HTR-8/SVneo (cell line): ENCODE measurements around the gene AGAP6.
"Not testable (repeated sequence)": the region's sequence is repeated elsewhere in the genome, so short reads cannot be mapped to it uniquely, and the experiment has no call there.

ENCODE experiments used
- DNase-seq: peaks from one replicate; pipeline ENCODE4 v3.0.0; 2011; ENCODE audit warnings: low spot score, mixed read lengths; ENCODE audit not compliant: insufficient read length
- FAIRE-seq: peaks from 2 replicates; lab custom pipeline; 2011; peaks lifted over from hg19 to GRCh38; lab: Jason Lieb, UNC

Gene AGAP6

GRCh38 chr10:49988376-49988775, at the start of gene AGAP6:
TSS of gene AGAP6 (plus strand) at chr10:49988406. CDS start at chr10:49988716, 310 bp downstream.
- not testable (repeated sequence) for DNase-seq, FAIRE-seq

- FAIRE-seq = peak; percentile 84
- DNase-seq = peak; percentile 24
Measured at GRCh38 chr10:49941447-49942338, 46.5 kb upstream of the AGAP6 start, which contains the start of the genes PARG and TIMM23B. TSS of gene PARG (minus strand) at chr10:49942027. CDS start at chr10:49941725, 302 bp downstream. TSS of gene TIMM23B (plus strand) at chr10:49942053. CDS start at chr10:49942195, 142 bp downstream.

DNA sequence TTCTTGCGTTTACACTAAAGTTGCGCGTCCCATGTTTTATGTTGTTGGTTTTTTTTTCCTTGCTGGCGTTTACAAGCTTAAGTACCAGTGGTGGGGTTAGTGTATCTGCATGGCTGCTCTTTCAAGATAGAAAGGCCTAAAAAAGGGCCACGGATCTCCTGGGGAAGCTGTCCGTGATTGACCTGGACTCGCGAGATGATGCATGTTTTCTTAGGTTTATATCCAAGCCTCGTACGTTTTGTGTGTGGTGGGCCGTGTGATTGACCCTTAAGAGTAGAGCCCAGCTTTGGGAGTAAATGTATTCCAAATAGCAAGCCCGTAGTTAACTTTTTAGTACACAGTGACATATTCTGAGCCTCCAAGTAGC, 45.9 kb upstream of the AGAP6 start:
- FAIRE-seq, DNase-seq: not testable (repeated sequence)

GRCh38 chr10:49943607-49944006, 44.6 kb upstream of the AGAP6 start:
- not testable (repeated sequence) for DNase-seq, FAIRE-seq

GRCh38 chr10:49948142-49948541, 40.1 kb upstream of the AGAP6 start:
- not testable (repeated sequence) for FAIRE-seq, DNase-seq

DNA sequence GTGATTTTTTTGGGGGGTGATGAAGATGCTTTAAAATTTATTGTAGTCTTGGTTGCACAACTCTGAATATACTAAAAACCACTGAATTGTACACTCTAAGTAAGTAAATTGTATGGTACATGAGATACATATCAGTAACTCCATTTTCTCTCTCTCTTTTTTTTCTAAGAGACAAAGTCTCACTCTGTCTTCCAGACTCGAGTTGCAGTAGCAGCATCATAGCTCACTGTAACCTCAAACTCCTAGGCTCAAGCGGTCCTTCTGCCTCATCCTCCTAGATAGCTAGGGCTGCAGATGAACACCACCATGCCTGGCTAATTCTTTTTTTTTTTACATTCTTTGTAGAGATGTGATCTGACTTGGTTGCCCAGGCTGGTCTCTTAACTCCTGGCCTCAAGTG, 39.5 kb upstream of the AGAP6 start:
- not testable (repeated sequence) for FAIRE-seq, DNase-seq

DNA sequence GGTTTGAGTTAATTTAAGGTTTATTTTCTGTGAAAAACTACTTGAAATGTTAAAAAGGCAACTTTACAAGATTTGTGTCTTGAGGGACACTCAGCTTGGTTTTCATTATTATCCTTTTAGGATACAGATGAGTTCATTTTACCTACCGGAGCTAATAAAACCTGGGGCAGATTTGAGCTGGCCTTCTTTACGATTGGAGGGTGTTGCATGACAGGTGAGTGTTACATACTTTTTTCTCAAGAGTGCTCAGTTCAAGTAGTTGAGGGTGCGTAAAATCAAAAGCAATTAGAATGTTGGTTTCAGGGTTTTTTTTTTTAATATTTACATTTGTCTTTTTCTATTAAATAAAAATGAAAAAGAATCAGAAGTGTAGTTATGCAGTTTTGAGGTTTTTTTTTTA, 36.2 kb upstream of the AGAP6 start:
- FAIRE-seq, DNase-seq: not testable (repeated sequence)

- FAIRE-seq = peak; percentile 69
Measured at GRCh38 chr10:49953122-49953521, 35.1 kb upstream of the AGAP6 start.

DNA sequence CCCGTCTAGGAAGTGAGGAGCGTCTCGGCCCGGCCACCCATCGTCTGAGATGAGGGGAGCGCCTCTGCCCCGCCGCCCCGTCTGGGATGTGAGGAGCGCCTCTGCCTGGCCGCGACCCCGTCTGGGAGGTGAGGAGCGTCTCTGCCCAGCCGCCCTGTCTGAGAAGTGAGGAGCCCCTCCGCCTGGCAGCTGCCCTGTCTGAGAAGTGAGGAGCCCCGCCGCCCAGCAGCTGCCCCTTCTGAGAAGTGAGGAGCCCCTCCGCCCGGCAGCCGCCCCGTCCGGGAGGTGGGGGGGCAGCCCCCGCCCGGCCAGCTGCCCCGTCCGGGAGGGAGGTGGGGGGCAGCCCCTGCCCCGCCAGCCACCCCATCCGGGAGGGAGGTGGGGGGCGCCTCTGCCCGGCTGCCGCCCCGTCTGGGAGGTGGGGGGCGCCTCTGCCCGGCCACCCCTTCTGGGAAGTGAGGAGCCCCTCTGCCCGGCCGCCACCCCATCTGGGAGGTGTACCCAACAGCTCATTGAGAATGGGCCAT, 17.8 kb upstream of the AGAP6 start:
- not testable (repeated sequence) for DNase-seq, FAIRE-seq

More at GRCh38 chr10:49953122-49953521, 35.1 kb upstream of the AGAP6 start:
- DNase-seq = not testable (repeated sequence)

DNA sequence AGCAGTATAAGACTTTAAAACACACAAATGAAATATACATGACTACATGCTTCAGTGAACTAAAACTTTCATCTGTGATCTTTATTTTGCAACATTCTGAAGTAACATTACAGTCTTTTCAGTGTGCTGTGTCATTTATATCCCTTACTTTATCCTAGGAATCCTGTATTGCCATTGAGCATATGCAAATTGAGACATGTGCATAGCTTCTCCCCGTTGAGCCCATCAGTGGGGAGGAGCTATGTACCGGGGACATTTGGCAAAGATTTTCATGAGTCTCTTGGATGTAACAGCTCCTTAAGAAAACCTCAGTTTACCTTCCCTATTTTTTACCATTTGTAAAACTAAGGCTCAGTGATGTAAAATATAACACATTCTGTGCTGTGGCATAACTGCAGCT, 16.7 kb upstream of the AGAP6 start:
- not testable (repeated sequence) for DNase-seq, FAIRE-seq

GRCh38 chr10:49972094-49972493, 16.1 kb upstream of the AGAP6 start:
- DNase-seq, FAIRE-seq: not testable (repeated sequence)

- FAIRE-seq, DNase-seq: not testable (repeated sequence)
Measured at GRCh38 chr10:49977756-49978155, 10.4 kb upstream of the AGAP6 start.

- DNase-seq, FAIRE-seq: not testable (repeated sequence)
Measured at GRCh38 chr10:49987207-49987606, 999 bp upstream of the AGAP6 start.

DNA sequence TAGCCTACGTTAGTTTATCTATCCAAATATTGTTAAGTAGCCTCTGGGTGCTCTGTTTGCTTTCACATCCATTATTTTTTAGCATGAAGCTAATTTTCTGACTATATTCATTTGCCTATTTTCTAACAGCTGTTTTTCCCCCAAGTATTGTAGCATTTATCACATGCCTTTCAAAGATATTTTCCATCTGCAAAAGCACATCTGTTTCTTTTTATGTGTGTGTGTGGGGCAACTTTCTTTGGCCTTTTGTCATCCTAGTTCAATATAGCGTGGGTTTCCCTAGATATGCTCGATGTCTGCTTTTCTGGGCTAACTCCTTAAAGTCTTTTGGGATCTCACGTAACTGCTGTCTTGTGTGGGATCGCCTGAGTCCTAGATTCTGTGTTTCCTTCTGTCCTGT, 7.1 kb downstream of the AGAP6 start:
- FAIRE-seq, DNase-seq: not testable (repeated sequence)

DNA sequence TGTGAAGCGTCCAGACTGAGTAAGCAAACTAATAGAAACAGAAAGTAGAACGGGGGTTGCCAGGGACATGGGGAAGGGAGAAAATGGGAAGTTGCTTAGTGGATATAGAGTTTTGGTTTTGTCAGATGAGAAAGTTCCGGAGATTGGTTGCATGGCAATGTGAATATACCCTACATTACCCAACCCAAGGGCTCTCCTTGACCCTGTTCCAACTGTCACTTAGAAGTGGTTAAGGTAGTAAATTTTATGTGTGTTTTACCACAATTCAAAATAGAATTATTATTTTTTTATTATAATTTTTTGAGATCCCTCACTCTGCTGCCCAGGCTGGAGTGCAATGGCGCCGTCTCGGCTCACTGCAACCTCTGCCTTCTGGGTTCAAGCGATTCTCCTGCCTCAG, 25.8 kb downstream of the AGAP6 start:
- DNase-seq, FAIRE-seq: not testable (repeated sequence)

GRCh38 chr10:50015596-50016220, 27.5 kb downstream of the AGAP6 start:
- DNase-seq = not testable (repeated sequence)

DNA sequence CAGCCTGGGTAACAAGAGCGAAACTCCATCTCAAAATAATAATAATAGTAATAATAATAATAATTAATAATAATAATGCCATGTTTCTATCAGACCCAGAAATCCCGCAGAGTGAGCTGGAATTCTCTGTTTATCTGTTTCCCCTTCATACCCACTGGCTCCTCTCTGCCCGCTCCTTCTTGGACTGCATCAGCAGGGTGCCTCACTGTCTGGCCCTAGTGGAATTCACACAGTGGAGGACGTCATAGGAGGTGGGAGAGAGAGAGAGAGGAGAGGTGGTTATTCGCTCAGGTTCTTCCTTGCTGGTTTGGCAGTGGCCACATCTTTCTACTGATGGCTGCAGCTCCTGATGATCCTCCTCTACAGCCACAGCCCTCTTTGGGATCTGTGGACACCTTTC, 28.7 kb downstream of the AGAP6 start:
- DNase-seq, FAIRE-seq: not testable (repeated sequence)

More at GRCh38 chr10:50015596-50016220, 27.5 kb downstream of the AGAP6 start:
- FAIRE-seq = not testable (repeated sequence)

DNA sequence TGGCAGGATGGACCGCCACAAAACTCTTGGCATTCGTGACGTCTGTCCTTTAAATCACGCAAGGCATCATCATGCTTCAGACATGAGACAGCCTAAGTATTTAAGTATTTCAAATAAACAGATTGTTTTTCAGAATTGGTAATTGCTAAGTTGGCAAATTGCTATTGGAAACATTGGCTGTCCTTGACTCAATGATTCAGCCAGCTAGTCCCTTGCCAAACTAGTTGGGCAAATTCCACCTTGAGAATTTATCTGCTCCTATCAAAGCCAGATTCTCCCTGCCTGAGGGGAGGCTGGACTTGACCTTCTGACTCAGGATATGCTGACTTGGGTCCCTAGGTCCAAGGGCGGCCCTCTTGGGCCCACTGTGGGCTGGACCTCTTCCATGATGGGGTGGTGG, 29.4 kb downstream of the AGAP6 start:
- FAIRE-seq, DNase-seq: not testable (repeated sequence)

- not testable (repeated sequence) for DNase-seq, FAIRE-seq
Measured at GRCh38 chr10:50019279-50019678, 31.1 kb downstream of the AGAP6 start.

DNA sequence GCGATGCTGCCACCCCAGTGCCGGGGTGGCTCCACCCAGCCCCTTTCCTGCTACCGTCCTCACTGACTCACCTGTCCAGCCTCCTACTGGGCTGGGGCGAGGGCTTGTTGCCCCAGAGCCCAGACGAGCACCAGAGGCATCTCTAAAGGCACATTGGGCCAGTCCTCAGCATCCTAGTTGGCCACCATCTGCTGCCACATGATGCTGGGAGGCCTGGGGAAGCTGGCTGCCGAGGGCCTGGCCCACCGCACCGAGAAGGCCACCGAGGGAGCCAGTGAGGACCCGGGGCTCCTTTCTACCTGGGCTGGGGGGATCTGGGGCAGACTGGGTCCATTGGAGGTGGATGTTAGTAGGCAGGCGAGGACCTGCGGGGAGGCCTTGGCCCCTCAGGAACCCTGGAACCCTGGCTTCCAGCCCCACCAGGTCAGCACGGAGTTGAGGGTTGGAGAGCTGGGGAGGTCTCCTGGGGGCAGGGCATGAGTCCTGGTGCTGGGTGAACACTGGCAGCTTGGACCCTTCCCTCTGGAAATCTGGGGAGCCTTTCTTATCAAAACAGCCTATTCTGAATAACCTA, 32.3 kb downstream of the AGAP6 start:
- not testable (repeated sequence) for DNase-seq, FAIRE-seq
